Stomach (tissue), 9 donors: Measurements from ENCODE around the gene PEPD. TPM values are rescaled to one million over a fixed set of nuclear protein-coding genes. Genes with fewer than 3 reads are reported as not detected.

ENCODE experiments used
- DNase-seq, 2 donors: peaks; one replicate each; pipeline versions ENCODE4 v3.0.0 to v3.0.0-alpha.2; 2013 to 2019
- H3K27ac ChIP-seq, 5 donors: fragments of 200-600 bp in 4 of 5; sonication (generic) in 4 of 5; one replicate each; pipeline ENCODE4 v1.5.1; 2013 to 2019; ENCODE audit warnings: mild to moderate bottlenecking in 1 of 5, moderate library complexity in 1 of 5
- H3K27me3 ChIP-seq, 3 donors: fragments of 200-600 bp; sonication (generic); one replicate each; pipeline ENCODE4 v1.5.1; 2017 to 2019; ENCODE audit warnings: mixed run types in 1 of 3
- H3K36me3 ChIP-seq, 4 donors: fragments of 200-600 bp; sonication (generic); 1 replicate in 3 of 4; 2 replicates in 1 of 4; pipeline ENCODE4 v1.5.1; 2016 to 2019
- H3K4me1 ChIP-seq, 4 donors: fragments of 200-600 bp; sonication (generic); one replicate each; pipeline ENCODE4 v1.5.1; 2016 to 2019
- H3K4me3 ChIP-seq, 4 donors: fragments of 200-600 bp; sonication (generic) in 3 of 4; one replicate each; pipeline ENCODE4 v1.5.1; 2016 to 2019; ENCODE audit warnings: mild to moderate bottlenecking in 1 of 4
- H3K9me3 ChIP-seq, 4 donors: fragments of 200-600 bp; sonication (generic); one replicate each; pipeline ENCODE4 v1.5.1; 2016 to 2019
- CTCF ChIP-seq, 7 experiments: fragments of 450-650 bp in 4 of 7; fragments of 200-600 bp in 3 of 7; sonication (generic) in 3 of 7; IDR thresholded peaks; one replicate each; pipeline ENCODE4 v1.5.1; 2016 to 2019; ENCODE audit warnings: antibody characterized with exemption in 7 of 7, control low read depth in 2 of 7, mild to moderate bottlenecking in 1 of 7
- EP300 ChIP-seq: sonication (generic); formaldehyde crosslinking; IDR thresholded peaks from one replicate; pipeline ENCODE4 v1.6.1; 2017; ENCODE audit warnings: antibody characterized with exemption
- POLR2A ChIP-seq, 4 donors: fragments of 450-650 bp; IDR thresholded peaks; one replicate each; pipeline ENCODE4 v1.6.1; 2016; ENCODE audit warnings: antibody characterized with exemption in 4 of 4, control low read depth in 2 of 4, mild to moderate bottlenecking in 1 of 4, moderate library complexity in 1 of 4
- POLR2AphosphoS5 ChIP-seq, 3 donors: sonication (generic); formaldehyde crosslinking; IDR thresholded peaks; one replicate each; pipeline ENCODE4 v1.6.1; 2016; ENCODE audit warnings: antibody characterized with exemption in 3 of 3
- WGBS, 5 donors: extraction: QIAGEN DNeasy Blood & Tissue Kit in 3 of 5; methylation state at CpG; one replicate each; pipeline versions ENCODE4 v1.1.5 to v1.1.7; 2013 to 2018; 5-methylcytosine and 5-hydroxymethylcytosine counted together
- intact Hi-C: fragments of 100-400 bp; cut with DNase I; formaldehyde crosslinking; loops from one replicate; pipeline ENCODE4 v1.15.1; 2023; ENCODE audit warnings: low total_unique reads
- polyA plus RNA-seq, 3 donors: library from polyadenylated mRNA; stranded (reverse); fragments of 200-250 nt; gene quantifications; one replicate each; pipeline ENCODE4 v1.2.3, GENCODE V29; 2013
- total RNA-seq, 5 donors: library from RNA; depleted of rRNA; stranded (reverse); fragments of >200 nt; gene quantifications; one replicate each; pipeline versions ENCODE4 v1.1.0 to v1.2.3, GENCODE V29; 2014 to 2016
- donor health status: healthy with polysubstance abuse.
- donor health status: Bipolar disorder and iron deficiency.
- donor health status: healthy.

PEPD gene
- total and polyA plus RNA-seq, 8 donors = 8.8 to 99.4 (median 42.7) TPM

- TF ChIP-seq EP300 (no peak), CTCF (IDR thresholded peaks at IDR 0.05) (no peak), POLR2AphosphoS5 (IDR thresholded peaks at IDR 0.05) (no peak), POLR2A (IDR thresholded peaks at IDR 0.05) (no peak)
- H3K36me3 ChIP-seq = peaks cover 14 to 58% (median 32%) of the 10 kb centered on the region in 4 donors
- no peak overlapping the region for H3K27ac ChIP-seq
- WGBS, 5 donors = 91 to 98% (median 96%) methylated on average over 8 of the region's 8 CpGs
- intact Hi-C loops = no loop called here
- no peaks in the 10 kb centered on the region for H3K9me3 ChIP-seq
- DNase-seq = no peak
- no peak overlapping the region for H3K4me3 ChIP-seq
- peaks cover 7 to 32% (median 23%) of the 10 kb centered on the region in 4 donors for H3K4me1 ChIP-seq
- H3K27me3 ChIP-seq = no peaks in the 10 kb centered on the region
These were observed 136.6 kb downstream of the PEPD start for GRCh38 chr19:33384983-33385382.

GRCh38 chr19:33383720-33384292 is 137.8 kb downstream of the PEPD start:
- Histone ChIP-seq H3K27me3 (no peaks in the 10 kb centered on the region), H3K4me3 (no peak overlapping the region), H3K9me3 (no peaks in the 10 kb centered on the region), H3K4me1 (peaks cover 7 to 21% (median 11%) of the 10 kb centered on the region in 4 donors), H3K27ac (no peak overlapping the region), H3K36me3 (peaks cover 20 to 62% (median 40%) of the 10 kb centered on the region in 4 donors)
- TF ChIP-seq POLR2AphosphoS5 (IDR thresholded peaks at IDR 0.05) (no peak), CTCF (IDR thresholded peaks at IDR 0.05) (no peak), POLR2A (IDR thresholded peaks at IDR 0.05) (no peak), EP300 (no peak)
- intact Hi-C loops = no loop called here
- 91 to 97% (median 92%) methylated on average over 13 of the region's 13 CpGs for WGBS, 5 donors
- DNase-seq = no peak

- intact Hi-C loops = no loop called here
- H3K36me3 ChIP-seq = peaks cover 20 to 54% (median 40%) of the 10 kb centered on the region in 4 donors
- no peak overlapping the region for H3K4me3 ChIP-seq
- H3K9me3 ChIP-seq = no peaks in the 10 kb centered on the region
- H3K27me3 ChIP-seq = no peaks in the 10 kb centered on the region
- no peak for DNase-seq
- H3K27ac ChIP-seq = no peak overlapping the region
- no peak for TF ChIP-seq POLR2AphosphoS5 (IDR thresholded peaks at IDR 0.05)
- TF ChIP-seq POLR2A (IDR thresholded peaks at IDR 0.05) = no peak
- TF ChIP-seq EP300 = no peak
- no peak for TF ChIP-seq CTCF (IDR thresholded peaks at IDR 0.05)
- peaks cover 0 to 21% (median 8%) of the 10 kb centered on the region in 4 donors for H3K4me1 ChIP-seq
- 91 to 97% (median 93%) methylated on average over 4 of the region's 4 CpGs for WGBS, 5 donors
These were observed 138.6 kb downstream of the PEPD start for GRCh38 chr19:33382982-33383381.

GRCh38 chr19:33382006-33382405 is 139.6 kb downstream of the PEPD start:
- TF ChIP-seq CTCF (IDR thresholded peaks at IDR 0.05) = no peak
- Histone ChIP-seq H3K36me3 (peaks cover 18 to 44% (median 31%) of the 10 kb centered on the region in 4 donors), H3K27ac (no peak overlapping the region), H3K9me3 (no peaks in the 10 kb centered on the region), H3K4me3 (no peak overlapping the region), H3K4me1 (peaks cover 0 to 28% (median 14%) of the 10 kb centered on the region in 4 donors), H3K27me3 (no peaks in the 10 kb centered on the region)
- WGBS, 5 donors = 87 to 92% (median 89%) methylated on average over 4 of the region's 4 CpGs
- intact Hi-C loops = no loop called here
- no peak for DNase-seq
